Thymus (tissue), 11 donors: ENCODE results near the gene KCNMA1. TPM values are rescaled to one million over a fixed set of nuclear protein-coding genes. Genes with fewer than 3 reads are reported as not detected.

ENCODE experiments used
- DNase-seq, 9 donors: peaks; one replicate each; pipeline ENCODE4 v3.0.0-alpha.2; 2013; ENCODE audit warnings: low spot score in 9 of 9, low read depth in 6 of 9, missing footprints in 1 of 9
- H3K27ac ChIP-seq, 2 donors: one replicate each; pipeline ENCODE4 v1.5.1; 2013; ENCODE audit warnings: control low read depth in 1 of 2, low read depth in 1 of 2, low read length in 1 of 2, mild to moderate bottlenecking in 1 of 2, moderate library complexity in 1 of 2
- H3K27me3 ChIP-seq, 2 donors: one replicate each; pipeline ENCODE4 v1.5.1; 2013; ENCODE audit warnings: low read length in 1 of 2; ENCODE audit not compliant: control insufficient read depth in 2 of 2, insufficient read depth in 1 of 2
- H3K36me3 ChIP-seq, 2 donors: one replicate each; pipeline ENCODE4 v1.5.1; 2013; ENCODE audit warnings: low read length in 1 of 2, mild to moderate bottlenecking in 1 of 2, moderate library complexity in 1 of 2; ENCODE audit not compliant: control insufficient read depth in 2 of 2, insufficient read depth in 2 of 2
- H3K4me1 ChIP-seq, 2 donors: one replicate each; pipeline ENCODE4 v1.5.1; 2013; ENCODE audit warnings: low read length in 2 of 2; ENCODE audit not compliant: control insufficient read depth in 2 of 2, insufficient read depth in 2 of 2
- H3K4me3 ChIP-seq, 2 donors: one replicate each; pipeline ENCODE4 v1.5.1; 2013; ENCODE audit warnings: low read length in 2 of 2, control low read depth in 1 of 2, mild to moderate bottlenecking in 1 of 2
- H3K9me3 ChIP-seq, 2 donors: one replicate each; pipeline ENCODE4 v1.5.1; 2013; ENCODE audit warnings: low read length in 1 of 2, mild to moderate bottlenecking in 1 of 2; ENCODE audit not compliant: control insufficient read depth in 2 of 2, insufficient read depth in 1 of 2
- WGBS: extraction: QIAGEN DNeasy Blood & Tissue Kit; methylation state at CpG from one replicate; pipeline ENCODE4 v1.1.7; 2013; 5-methylcytosine and 5-hydroxymethylcytosine counted together
- polyA plus RNA-seq: library from polyadenylated mRNA; stranded (reverse); fragments of 200-250 nt; gene quantifications from one replicate; pipeline ENCODE4 v1.2.3, GENCODE V29; 2013
- total RNA-seq: library from RNA; stranded (reverse); fragments of 120-200 nt; gene quantifications from one replicate; pipeline ENCODE4 v1.2.4, GENCODE V29; 2013
- donor health status: healthy.

KCNMA1 gene
- total and polyA plus RNA-seq, 2 donors, result 1.9 to 12.9 TPM

DNA sequence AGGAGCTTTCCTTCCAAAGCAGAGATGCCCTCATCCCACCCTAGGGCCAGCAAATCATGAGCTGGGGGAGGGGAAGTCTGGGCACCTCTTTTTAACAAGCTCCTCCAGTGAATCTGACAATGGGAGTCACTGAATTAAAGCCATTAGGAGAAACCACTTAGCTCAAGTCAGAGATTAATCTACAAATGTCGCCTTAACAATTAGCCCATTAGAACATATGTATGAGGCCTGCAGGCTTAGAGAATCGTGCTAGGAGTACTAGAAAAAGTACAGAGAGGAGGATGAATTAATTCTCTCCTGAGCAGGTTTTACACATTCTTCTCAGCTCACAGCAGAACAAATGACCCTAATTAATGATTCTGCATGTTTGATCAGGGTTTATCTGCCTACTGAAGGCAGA lies 381.3 kb downstream of the KCNMA1 start:
- no peak for DNase-seq
- Histone ChIP-seq H3K4me3 (no peak overlapping the region), H3K9me3 (no peaks in the 10 kb centered on the region), H3K4me1 (no peaks in the 10 kb centered on the region), H3K27me3 (no peaks in the 10 kb centered on the region), H3K36me3 (no peaks in the 10 kb centered on the region), H3K27ac (no peak overlapping the region)
- WGBS, result 91% methylated on average over 2 of the region's 2 CpGs

GRCh38 chr10:77253556-77254064 lies 384.0 kb downstream of the KCNMA1 start:
- DNase-seq, result no peak
- Histone ChIP-seq H3K4me1 (no peaks in the 10 kb centered on the region), H3K27me3 (no peaks in the 10 kb centered on the region), H3K36me3 (no peaks in the 10 kb centered on the region), H3K27ac (no peak overlapping the region), H3K9me3 (no peaks in the 10 kb centered on the region), H3K4me3 (no peak overlapping the region)
- WGBS, result 94% methylated on average over 4 of the region's 4 CpGs

DNA sequence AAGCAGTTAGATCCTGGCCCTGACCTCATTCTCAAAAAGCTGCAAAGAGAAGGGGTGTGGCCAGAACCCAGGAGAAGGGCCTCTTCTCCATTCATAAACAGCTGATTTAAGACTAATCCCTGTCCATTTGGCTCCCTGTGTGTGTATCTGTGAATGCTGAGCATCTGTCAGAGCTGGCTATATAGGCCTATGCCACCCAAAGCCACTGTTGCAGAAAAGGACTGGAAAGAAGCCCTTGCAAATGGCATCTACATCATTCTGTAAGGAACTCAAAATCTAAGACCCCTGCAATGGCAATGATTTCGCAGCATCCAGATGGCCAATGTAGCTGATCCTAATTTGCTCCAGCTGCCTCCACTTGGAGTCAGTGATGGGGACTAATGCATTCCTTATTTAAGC lies 384.5 kb downstream of the KCNMA1 start:
- DNase-seq, result no peak
- Histone ChIP-seq H3K27me3 (no peaks in the 10 kb centered on the region), H3K4me3 (no peak overlapping the region), H3K9me3 (no peaks in the 10 kb centered on the region), H3K27ac (no peak overlapping the region), H3K36me3 (no peaks in the 10 kb centered on the region), H3K4me1 (no peaks in the 10 kb centered on the region)
- WGBS, result 98% methylated on average over 1 of the region's 1 CpG

DNA sequence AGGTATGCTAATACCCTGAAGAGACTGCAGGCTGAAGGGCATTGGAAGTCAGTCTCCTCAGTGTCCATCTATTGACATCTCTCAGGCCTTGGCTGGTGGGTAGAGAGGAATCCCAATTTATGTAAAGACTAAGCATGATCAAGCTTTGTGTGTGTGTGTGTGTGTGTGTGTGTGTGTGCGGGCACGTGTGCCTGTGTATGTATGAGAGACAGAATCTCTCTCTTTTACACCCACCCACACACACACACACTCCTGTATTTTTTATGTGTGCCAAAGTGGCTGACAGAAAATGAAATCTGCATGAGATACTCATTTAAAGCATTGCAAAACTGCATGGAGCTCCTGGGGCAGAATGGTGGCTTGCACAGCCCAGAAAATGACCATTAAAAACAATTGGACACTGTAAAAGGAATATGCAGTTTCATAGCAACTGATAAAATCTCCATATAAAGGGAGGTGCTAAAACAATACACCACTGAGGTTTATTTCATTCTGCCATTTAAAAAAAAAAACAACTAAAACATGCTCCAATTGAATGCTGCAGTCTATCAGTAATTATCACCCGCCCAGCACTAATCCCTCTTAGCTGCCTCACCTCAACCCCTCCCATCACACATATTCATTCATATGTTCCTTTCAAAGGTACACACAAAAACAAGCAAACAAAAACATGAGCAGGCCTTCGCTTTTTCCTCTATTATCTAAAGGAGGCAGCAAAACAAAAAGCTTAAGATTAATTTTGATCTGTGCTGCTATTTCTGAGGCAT lies 385.0 kb downstream of the KCNMA1 start:
- Histone ChIP-seq H3K4me1 (no peaks in the 10 kb centered on the region), H3K9me3 (no peaks in the 10 kb centered on the region), H3K27me3 (no peaks in the 10 kb centered on the region), H3K27ac (no peak overlapping the region), H3K4me3 (no peak overlapping the region), H3K36me3 (no peaks in the 10 kb centered on the region)
- WGBS, result 89% methylated on average over 4 of the region's 4 CpGs
- no peak for DNase-seq

- Histone ChIP-seq H3K4me1 (no peaks in the 10 kb centered on the region), H3K27me3 (no peaks in the 10 kb centered on the region), H3K4me3 (no peak overlapping the region), H3K36me3 (no peaks in the 10 kb centered on the region), H3K9me3 (no peaks in the 10 kb centered on the region), H3K27ac (no peak overlapping the region)
- 58% methylated on average over 6 of the region's 6 CpGs for WGBS
- peak in 2 of 9 donors; percentile 10 to 12 for DNase-seq
These were observed 386.2 kb downstream of the KCNMA1 start for GRCh38 chr10:77251297-77252013.

- no peaks in the 10 kb centered on the region for H3K9me3 ChIP-seq
- peak in 2 of 9 donors; percentile 2 to 11 for DNase-seq
- no peaks in the 10 kb centered on the region for H3K36me3 ChIP-seq
- no peak overlapping the region for H3K4me3 ChIP-seq
- no peak overlapping the region for H3K27ac ChIP-seq
- H3K27me3 ChIP-seq, result no peaks in the 10 kb centered on the region
- no peaks in the 10 kb centered on the region for H3K4me1 ChIP-seq
- 94% methylated on average over 3 of the region's 3 CpGs for WGBS
These were observed 387.6 kb downstream of the KCNMA1 start for GRCh38 chr10:77249901-77250459.

GRCh38 chr10:77248104-77248790 lies 389.4 kb downstream of the KCNMA1 start:
- H3K4me3 ChIP-seq, result no peak overlapping the region
- H3K4me1 ChIP-seq, result no peaks in the 10 kb centered on the region
- H3K36me3 ChIP-seq, result no peaks in the 10 kb centered on the region
- no peak for DNase-seq
- H3K27me3 ChIP-seq, result no peaks in the 10 kb centered on the region
- H3K9me3 ChIP-seq, result no peaks in the 10 kb centered on the region
- WGBS, result 95% methylated on average over 5 of the region's 5 CpGs
- H3K27ac ChIP-seq, result no peak overlapping the region

DNA sequence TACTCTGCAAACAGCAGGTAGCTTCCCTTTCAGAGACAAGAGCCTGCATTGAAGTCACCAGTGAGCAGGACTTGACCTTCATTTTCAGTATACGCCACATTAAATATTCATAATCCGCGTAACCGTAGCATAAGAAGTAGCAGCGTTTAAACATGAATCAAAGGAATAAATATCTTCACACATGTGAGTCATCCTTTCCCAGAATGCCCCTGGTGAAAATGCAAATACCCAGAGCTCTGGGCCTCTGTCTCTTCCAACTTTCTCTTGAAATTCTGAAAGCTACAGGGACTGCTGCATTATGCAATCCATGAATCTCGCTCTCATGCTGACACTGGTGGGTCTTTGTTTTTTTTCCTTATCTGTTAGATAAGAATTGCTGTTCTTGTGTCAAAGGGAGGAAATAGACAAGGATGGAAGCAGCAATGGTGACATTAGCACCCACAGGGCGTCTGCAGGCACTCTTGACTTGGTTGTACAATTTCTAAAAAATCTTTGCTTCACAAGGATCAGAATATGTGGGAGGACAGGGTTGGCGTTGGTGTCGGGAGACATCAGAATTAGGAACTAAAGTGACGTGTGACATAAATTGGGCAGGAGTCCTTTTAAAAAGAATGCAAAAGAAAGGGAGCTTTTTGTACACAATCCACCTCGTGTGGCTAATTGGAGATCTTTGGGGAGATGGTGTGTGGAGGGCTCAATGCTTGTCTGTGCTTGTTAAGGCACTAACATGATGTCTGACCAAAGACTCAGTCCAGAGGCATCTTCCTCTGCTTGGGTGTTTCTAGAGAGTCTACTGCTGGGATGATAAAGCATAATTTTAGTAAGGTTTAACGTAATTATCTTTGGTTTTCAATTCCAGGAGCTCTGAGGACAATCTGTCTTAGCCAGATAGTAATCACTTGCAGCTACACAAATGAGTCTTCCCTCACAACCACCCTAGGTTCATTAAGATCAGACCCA lies 390.3 kb downstream of the KCNMA1 start:
- Histone ChIP-seq H3K4me1 (no peaks in the 10 kb centered on the region), H3K36me3 (no peaks in the 10 kb centered on the region), H3K27ac (no peak overlapping the region), H3K4me3 (no peak overlapping the region), H3K27me3 (no peaks in the 10 kb centered on the region), H3K9me3 (no peaks in the 10 kb centered on the region)
- no peak for DNase-seq
- WGBS, result 92% methylated on average over 12 of the region's 12 CpGs
